B cell (primary cell): ENCODE results near the gene DTNA. TPM values are rescaled to one million over a fixed set of nuclear protein-coding genes. Genes with fewer than 3 reads are reported as not detected.

Experiments used
- ATAC-seq: fragments of 200-7000 bp; cut with Tn5 transposase; one replicate; pipeline ENCODE4 v1.10.0; 2021; ENCODE audit warnings: low read depth, mild to moderate bottlenecking, moderate number of reproducible peaks, moderate library complexity
- CTCF ChIA-PET: fragments of 350-600 bp; sonication (Branson Sonifier 250); formaldehyde crosslinking; loops from one replicate; lab custom pipeline; 2021; ENCODE audit warnings: antibody characterized with exemption, inconsistent platforms; lab: Charles Lee
- POLR2A ChIA-PET: fragments of 350-600 bp; sonication (Branson Sonifier 250); formaldehyde crosslinking; loops from one replicate; lab custom pipeline; 2021; ENCODE audit warnings: antibody characterized with exemption; lab: Charles Lee
- DNase-seq: peaks from one replicate; pipeline ENCODE4 v3.0.0; 2013
- H2AFZ ChIP-seq: 2 replicates; pipeline ENCODE4 v1.6.1; 2012; ENCODE audit warnings: mild to moderate bottlenecking, low read depth, low read length; ENCODE audit not compliant: insufficient read depth, poor library complexity, severe bottlenecking
- H3K27ac ChIP-seq, 2 donors: 1 replicate in 1 of 2; 2 replicates in 1 of 2; pipeline ENCODE4 v1.5.1; 2012 to 2013; ENCODE audit warnings: low read length in 2 of 2, mild to moderate bottlenecking in 2 of 2, moderate library complexity in 1 of 2
- H3K27me3 ChIP-seq, 4 experiments: fragments of 200-600 bp in 1 of 4; sonication (generic) in 1 of 4; replicated peaks in 1 of 4; 1 replicate in 2 of 4; 2 replicates in 2 of 4; pipeline versions ENCODE4 v1.6.1 to v1.7.0; 2013 to 2016; ENCODE audit warnings: low read length in 3 of 4, mild to moderate bottlenecking in 2 of 4, mixed read lengths in 1 of 4, moderate library complexity in 1 of 4; ENCODE audit not compliant: insufficient read depth in 4 of 4, control insufficient read depth in 3 of 4; ENCODE audit errors: control extremely low read depth in 1 of 4
- H3K36me3 ChIP-seq, 2 experiments: replicated peaks in 1 of 2; 1 replicate in 1 of 2; 2 replicates in 1 of 2; pipeline versions ENCODE4 v1.6.1 to v1.7.1; 2013; ENCODE audit warnings: low read length in 1 of 2; ENCODE audit not compliant: insufficient read depth in 2 of 2, control insufficient read depth in 1 of 2; ENCODE audit errors: control extremely low read depth in 1 of 2, extremely low read depth in 1 of 2
- H3K4me1 ChIP-seq, 2 donors: fragments of 200-600 bp in 1 of 2; sonication (generic) in 1 of 2; 1 replicate in 1 of 2; 2 replicates in 1 of 2; pipeline versions ENCODE4 v1.5.1 to v1.6.1; 2013 to 2017; ENCODE audit warnings: low read length in 2 of 2; ENCODE audit not compliant: control insufficient read depth in 2 of 2, insufficient read depth in 2 of 2
- H3K4me2 ChIP-seq: replicated peaks from 2 replicates; pipeline ENCODE3; 2012; ENCODE audit warnings: mild to moderate bottlenecking, low read depth, low read length; ENCODE audit not compliant: poor library complexity, severe bottlenecking
- H3K4me3 ChIP-seq, 5 experiments: fragments of 200-600 bp in 1 of 5; sonication (generic) in 1 of 5; 1 replicate in 3 of 5; 2 replicates in 2 of 5; pipeline versions ENCODE4 v1.5.1 to v1.7.0; 2011 to 2016; ENCODE audit warnings: low read length in 4 of 5, mild to moderate bottlenecking in 4 of 5, low read depth in 2 of 5, control low read depth in 1 of 5, moderate library complexity in 1 of 5; ENCODE audit not compliant: insufficient read depth in 1 of 5; ENCODE audit errors: control extremely low read depth in 1 of 5, extremely low read depth in 1 of 5
- H3K79me2 ChIP-seq: fragments of 200-600 bp; sonication (generic); one replicate; pipeline ENCODE4 v1.6.0; 2016; ENCODE audit warnings: low read length; ENCODE audit not compliant: control insufficient read depth, insufficient read depth
- H3K9ac ChIP-seq: fragments of 200-600 bp; sonication (generic); 2 replicates; pipeline ENCODE4 v1.6.1; 2017; ENCODE audit warnings: mild to moderate bottlenecking, low read length, moderate library complexity
- H3K9me3 ChIP-seq, 3 donors: one replicate each; pipeline versions ENCODE4 v1.6.1 to v1.7.1; 2013; ENCODE audit warnings: low read length in 2 of 3; ENCODE audit not compliant: control insufficient read depth in 2 of 3, insufficient read depth in 1 of 3; ENCODE audit errors: control extremely low read depth in 1 of 3
- H4K20me1 ChIP-seq: 2 replicates; pipeline ENCODE4 v1.6.0; 2012; ENCODE audit warnings: mild to moderate bottlenecking, low read length; ENCODE audit not compliant: insufficient read depth, control insufficient read depth, poor library complexity, severe bottlenecking
- H3K27ac Mint-ChIP-seq: one replicate; pipeline ENCODE4 v1.8.0; 2021; ENCODE audit warnings: mixed read lengths
- H3K27me3 Mint-ChIP-seq: one replicate; pipeline ENCODE4 v1.8.0; 2021; ENCODE audit warnings: mixed read lengths
- H3K4me1 Mint-ChIP-seq: one replicate; pipeline ENCODE4 v1.8.0; 2021; ENCODE audit warnings: mixed read lengths
- H3K4me3 Mint-ChIP-seq: one replicate; pipeline ENCODE4 v1.8.0; 2021; ENCODE audit warnings: mixed read lengths
- H3K9me3 Mint-ChIP-seq: one replicate; pipeline ENCODE4 v1.8.0; 2022; ENCODE audit warnings: mixed read lengths; ENCODE audit not compliant: insufficient read depth
- EZH2 ChIP-seq: IDR thresholded peaks from 2 replicates; pipeline ENCODE4 v1.6.1; 2012; ENCODE audit warnings: borderline replicate concordance, low read depth, mild to moderate bottlenecking, moderate library complexity, low read length; ENCODE audit not compliant: insufficient read depth, poor library complexity, severe bottlenecking
- WGBS: methylation state at CpG from one replicate; pipeline ENCODE4 v1.1.5; 2013; ENCODE audit warnings: missing lambda C conversion rate; ENCODE audit not compliant: insufficient coverage; 5-methylcytosine and 5-hydroxymethylcytosine counted together
- intact Hi-C: fragments of 100-400 bp; cut with micrococcal nuclease; formaldehyde crosslinking; loops from one replicate; pipeline ENCODE4 v1.10.0; 2022
- polyA plus RNA-seq: library from polyadenylated mRNA; depleted of rRNA; stranded (reverse); fragments of >200 nt; gene quantifications from 2 replicates; pipeline ENCODE4 v1.2.3, GENCODE V29; 2012
- total RNA-seq, 2 donors: library from RNA; stranded (reverse); fragments of 120-200 nt in 1 of 2; gene quantifications; 1 replicate in 1 of 2; 2 replicates in 1 of 2; pipeline versions ENCODE4 v1.2.3 to v1.2.4, GENCODE V29; 2013 to 2022
- TF ChIP-seq, protein P1 (sequence below): fragments of 200-600 bp; IDR thresholded peaks from one replicate; pipeline ENCODE4 v1.8.0; 2022; ENCODE audit warnings: antibody characterized with exemption, mild to moderate bottlenecking

The DTNA gene
- total and polyA plus RNA-seq, 2 donors (not counting 1 experiment from before 2014, with no cell fraction given): not detected

DNA sequence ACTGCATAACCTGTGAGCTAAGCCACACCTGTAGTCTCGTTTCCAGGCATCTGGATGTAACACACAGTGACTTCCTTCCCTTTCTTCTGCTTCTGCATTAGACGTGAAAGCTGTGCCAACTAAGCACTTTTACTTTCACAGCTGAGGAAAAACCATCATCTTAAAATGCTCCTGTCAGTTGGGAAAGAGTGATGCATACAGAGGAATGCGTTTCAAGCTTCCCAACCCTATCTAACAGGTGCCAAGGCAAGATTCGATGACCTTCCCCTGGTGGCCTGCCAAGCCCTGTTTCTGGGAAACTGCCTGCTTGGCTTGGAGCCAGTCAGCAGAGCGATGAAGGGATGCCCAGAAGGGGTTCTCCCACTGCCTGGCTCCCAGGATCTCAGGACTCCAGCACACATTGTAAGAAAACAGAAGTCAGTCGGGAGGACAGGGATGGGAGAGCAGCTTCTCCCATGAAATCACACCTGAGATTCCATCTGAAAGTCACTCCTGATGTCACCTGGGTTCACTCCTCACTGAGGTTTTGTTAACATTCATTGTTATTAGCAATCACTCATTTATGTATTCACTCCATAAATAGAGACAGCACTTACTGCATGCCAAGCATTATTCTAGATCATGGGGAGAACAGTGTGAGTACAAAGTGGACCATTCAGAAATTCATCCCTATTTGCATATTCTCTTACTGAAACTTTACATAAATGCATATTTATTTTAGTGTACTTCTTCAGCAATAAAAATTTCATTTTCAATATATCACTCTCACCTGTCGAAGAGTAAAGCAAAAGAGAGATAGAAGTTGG lies 64.1 kb downstream of the DTNA start:
- no peak overlapping the region for H3K27ac ChIP-seq
- intact Hi-C loops: no loop called here
- Mint-ChIP-seq H3K27me3 (peaks cover 20% of the 10 kb centered on the region), H3K27ac (no peak overlapping the region), H3K9me3 (no peaks in the 10 kb centered on the region), H3K4me1 (no peaks in the 10 kb centered on the region), H3K4me3 (no peak overlapping the region)
- 14% methylated on average over 5 of the region's 7 CpGs for WGBS
- H3K9ac ChIP-seq: no peak overlapping the region
- H3K36me3 ChIP-seq: no peaks in the 10 kb centered on the region
- TF ChIP-seq EZH2: no peak
- H3K4me3 ChIP-seq: no peak overlapping the region
- H3K4me2 ChIP-seq: no peak overlapping the region
- no peaks in the 10 kb centered on the region for H3K9me3 ChIP-seq
- H2AFZ ChIP-seq: no peak overlapping the region
- H3K79me2 ChIP-seq: no peaks in the 10 kb centered on the region
- no peaks in the 10 kb centered on the region for H4K20me1 ChIP-seq
- ATAC-seq (no peak), DNase-seq (no peak)
- no peaks in the 10 kb centered on the region for H3K27me3 ChIP-seq
- ChIA-PET CTCF (no interaction called here), POLR2A (no interaction called here)
- no peaks in the 10 kb centered on the region for H3K4me1 ChIP-seq

DNA sequence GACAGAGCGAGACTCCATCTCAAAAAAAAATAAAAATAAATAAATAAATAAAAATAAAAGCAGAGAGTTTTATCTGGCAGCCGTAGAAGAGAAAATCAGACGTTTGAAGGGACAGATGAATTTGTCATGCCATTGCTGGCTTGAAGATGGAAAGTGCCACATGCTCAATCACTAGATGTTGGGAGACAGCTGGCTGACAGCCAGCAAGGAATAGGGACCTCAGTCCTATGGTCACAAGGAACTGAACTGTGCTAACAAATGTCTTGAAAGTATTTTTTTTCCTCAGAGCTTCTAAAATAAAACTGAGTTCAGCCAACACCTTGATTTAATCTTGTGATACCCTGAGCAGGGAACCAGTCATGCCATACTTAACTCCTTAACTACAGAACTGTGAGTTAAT lies 65.4 kb downstream of the DTNA start:
- H3K4me1 Mint-ChIP-seq: no peaks in the 10 kb centered on the region
- ATAC-seq: no peak

More for the DNA sequence above, 65.4 kb downstream of the DTNA start:
- no peaks in the 10 kb centered on the region for H4K20me1 ChIP-seq
- no peak overlapping the region for H3K27ac Mint-ChIP-seq
- intact Hi-C loops: no loop called here
- no peaks in the 10 kb centered on the region for H3K27me3 ChIP-seq
- ChIA-PET POLR2A (no interaction called here), CTCF (no interaction called here)
- DNase-seq: no peak
- H3K4me2 ChIP-seq: no peak overlapping the region
- H2AFZ ChIP-seq: no peak overlapping the region
- no peaks in the 10 kb centered on the region for H3K36me3 ChIP-seq
- H3K4me1 ChIP-seq: no peaks in the 10 kb centered on the region
- TF ChIP-seq, protein P1, sequence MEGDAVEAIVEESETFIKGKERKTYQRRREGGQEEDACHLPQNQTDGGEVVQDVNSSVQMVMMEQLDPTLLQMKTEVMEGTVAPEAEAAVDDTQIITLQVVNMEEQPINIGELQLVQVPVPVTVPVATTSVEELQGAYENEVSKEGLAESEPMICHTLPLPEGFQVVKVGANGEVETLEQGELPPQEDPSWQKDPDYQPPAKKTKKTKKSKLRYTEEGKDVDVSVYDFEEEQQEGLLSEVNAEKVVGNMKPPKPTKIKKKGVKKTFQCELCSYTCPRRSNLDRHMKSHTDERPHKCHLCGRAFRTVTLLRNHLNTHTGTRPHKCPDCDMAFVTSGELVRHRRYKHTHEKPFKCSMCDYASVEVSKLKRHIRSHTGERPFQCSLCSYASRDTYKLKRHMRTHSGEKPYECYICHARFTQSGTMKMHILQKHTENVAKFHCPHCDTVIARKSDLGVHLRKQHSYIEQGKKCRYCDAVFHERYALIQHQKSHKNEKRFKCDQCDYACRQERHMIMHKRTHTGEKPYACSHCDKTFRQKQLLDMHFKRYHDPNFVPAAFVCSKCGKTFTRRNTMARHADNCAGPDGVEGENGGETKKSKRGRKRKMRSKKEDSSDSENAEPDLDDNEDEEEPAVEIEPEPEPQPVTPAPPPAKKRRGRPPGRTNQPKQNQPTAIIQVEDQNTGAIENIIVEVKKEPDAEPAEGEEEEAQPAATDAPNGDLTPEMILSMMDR: no peak
- no peak for TF ChIP-seq EZH2
- WGBS: 100% methylated on average over 2 of the region's 3 CpGs
- no peaks in the 10 kb centered on the region for H3K9me3 Mint-ChIP-seq
- H3K79me2 ChIP-seq: no peaks in the 10 kb centered on the region
- H3K9ac ChIP-seq: no peak overlapping the region
- no peak overlapping the region for H3K27ac ChIP-seq
- H3K9me3 ChIP-seq: no peaks in the 10 kb centered on the region
- no peak overlapping the region for H3K4me3 Mint-ChIP-seq
- H3K27me3 Mint-ChIP-seq: peaks cover 20% of the 10 kb centered on the region
- H3K4me3 ChIP-seq: no peak overlapping the region
